Liver (tissue), 9 donors: ENCODE data around the gene CHST3. TPM values are rescaled to one million over a fixed set of nuclear protein-coding genes. Genes with fewer than 3 reads are reported as not detected.

Experiments used
- DNase-seq: peaks from one replicate; pipeline ENCODE4 v3.0.0-alpha.2; 2017; ENCODE audit warnings: low spot score
- H3K27ac ChIP-seq, 2 donors: one replicate each; pipeline ENCODE4 v1.7.0; 2013; ENCODE audit warnings: inconsistent platforms in 2 of 2, low read length in 2 of 2, control low read depth in 1 of 2, low read depth in 1 of 2, mild to moderate bottlenecking in 1 of 2
- H3K27me3 ChIP-seq, 4 donors: one replicate each; pipeline versions ENCODE4 v1.6.1 to v1.7.0; 2013; ENCODE audit warnings: low read length in 3 of 4, inconsistent platforms in 1 of 4, mild to moderate bottlenecking in 1 of 4, moderate library complexity in 1 of 4; ENCODE audit not compliant: control insufficient read depth in 4 of 4, insufficient read depth in 4 of 4
- H3K36me3 ChIP-seq, 4 donors: one replicate each; pipeline versions ENCODE4 v1.6.1 to v1.7.0; 2013; ENCODE audit warnings: low read length in 3 of 4, mild to moderate bottlenecking in 3 of 4, low read depth in 1 of 4, moderate library complexity in 1 of 4; ENCODE audit not compliant: control insufficient read depth in 4 of 4, insufficient read depth in 3 of 4
- H3K4me1 ChIP-seq, 4 donors: one replicate each; pipeline versions ENCODE4 v1.6.1 to v1.7.0; 2013; ENCODE audit warnings: low read length in 3 of 4, mild to moderate bottlenecking in 3 of 4, moderate library complexity in 1 of 4; ENCODE audit not compliant: control insufficient read depth in 4 of 4, insufficient read depth in 4 of 4
- H3K4me3 ChIP-seq, 3 donors: one replicate each; pipeline versions ENCODE4 v1.6.1 to v1.7.0; 2013; ENCODE audit warnings: low read length in 3 of 3, control low read depth in 1 of 3, low read depth in 1 of 3, mild to moderate bottlenecking in 1 of 3
- H3K9ac ChIP-seq, 2 donors: one replicate each; pipeline ENCODE4 v1.7.0; 2013; ENCODE audit warnings: low read length in 2 of 2, mild to moderate bottlenecking in 2 of 2, moderate library complexity in 2 of 2, control low read depth in 1 of 2, low read depth in 1 of 2
- H3K9me3 ChIP-seq, 4 donors: one replicate each; pipeline versions ENCODE4 v1.6.1 to v1.7.0; 2013; ENCODE audit warnings: low read length in 3 of 4; ENCODE audit not compliant: control insufficient read depth in 4 of 4
- ATF3 ChIP-seq: IDR thresholded peaks from 2 replicates; pipeline ENCODE4 v1.6.1; 2016; ENCODE audit warnings: antibody characterized with exemption
- CTCF ChIP-seq: fragments of 150-350 bp; IDR thresholded peaks from 2 replicates; pipeline ENCODE4 v1.5.1; 2017; ENCODE audit warnings: improper control_type of control experiment, low read depth, low read length; ENCODE audit not compliant: missing input control
- EGR1 ChIP-seq, 2 donors: IDR thresholded peaks; 2 replicates each; pipeline ENCODE4 v1.6.1; 2016 to 2018; ENCODE audit warnings: antibody characterized with exemption in 2 of 2, low read depth in 2 of 2
- FOXA1 ChIP-seq: IDR thresholded peaks from 2 replicates; pipeline ENCODE4 v1.6.1; 2016; ENCODE audit warnings: antibody characterized with exemption
- FOXA2 ChIP-seq: IDR thresholded peaks from 2 replicates; pipeline ENCODE4 v1.6.1; 2016; ENCODE audit warnings: antibody characterized with exemption
- HNF4A ChIP-seq, 2 donors: conservative IDR thresholded peaks; 2 replicates each; pipeline ENCODE4 v1.6.1; 2016; ENCODE audit warnings: antibody characterized with exemption in 2 of 2, mild to moderate bottlenecking in 2 of 2
- MAX ChIP-seq: IDR thresholded peaks from 2 replicates; pipeline ENCODE4 v1.6.1; 2016; ENCODE audit warnings: antibody characterized with exemption
- NR2F2 ChIP-seq: IDR thresholded peaks from 2 replicates; pipeline ENCODE4 v1.6.1; 2016; ENCODE audit warnings: antibody characterized with exemption
- RAD21 ChIP-seq, 2 donors: IDR thresholded peaks; 2 replicates each; pipeline ENCODE4 v1.6.1; 2016; ENCODE audit warnings: antibody characterized with exemption in 2 of 2, mild to moderate bottlenecking in 2 of 2
- RXRA ChIP-seq, 2 donors: IDR thresholded peaks; 2 replicates each; pipeline ENCODE4 v1.6.1; 2017 to 2018; ENCODE audit warnings: antibody characterized with exemption in 2 of 2, mild to moderate bottlenecking in 1 of 2
- YY1 ChIP-seq: IDR thresholded peaks from 2 replicates; pipeline ENCODE4 v1.6.1; 2016; ENCODE audit warnings: antibody characterized with exemption, mild to moderate bottlenecking
- WGBS: extraction: QIAGEN DNeasy Blood & Tissue Kit; methylation state at CpG from one replicate; pipeline ENCODE4 v1.1.7; 2013; 5-methylcytosine and 5-hydroxymethylcytosine counted together
- polyA plus RNA-seq, 2 donors: library from polyadenylated mRNA; stranded (reverse) in 1 of 2; unstranded in 1 of 2; fragments of 200-250 nt in 1 of 2; fragments of >200 nt in 1 of 2; fragmentation: Nextera tagmentation in 1 of 2; extraction: Ambion mirVana in 1 of 2; gene quantifications; one replicate each; pipeline versions ENCODE4 v1.2.1 to v1.2.3, GENCODE V29; 2013 to 2015
- total RNA-seq, 2 donors: library from RNA; depleted of rRNA; stranded (reverse); fragments of >200 nt; gene quantifications; one replicate each; pipeline ENCODE4 v1.2.3, GENCODE V29; 2014
- TF ChIP-seq, protein P1 (sequence below): IDR thresholded peaks from 2 replicates; pipeline ENCODE4 v1.6.1; 2016; ENCODE audit warnings: antibody characterized with exemption, mild to moderate bottlenecking
- donor health status: healthy.
- donor health status: healthy.
- donor health status: healthy.
- donor health status: healthy.
- donor health status: healthy.

CHST3 gene
- total and polyA plus RNA-seq, 4 donors = 0.29 to 4.3 (median 1.5) TPM

GRCh38 chr10:71982269-71983178 lies 18.3 kb downstream of the CHST3 start:
- DNase-seq = no peak
- no peak overlapping the region for H3K9ac ChIP-seq
- no peak for TF ChIP-seq NR2F2
- TF ChIP-seq EGR1 (IDR thresholded peaks at IDR 0.05; ENCODE audit: low read depth in 2 of 2) = no peak
- H3K36me3 ChIP-seq = no peaks in the 10 kb centered on the region
- 86% methylated on average over 10 of the region's 10 CpGs for WGBS
- H3K27ac ChIP-seq = no peak overlapping the region
- peaks cover 0 to 2% (median 0%) of the 10 kb centered on the region in 4 donors for H3K4me1 ChIP-seq
- no peak overlapping the region for H3K4me3 ChIP-seq
- H3K27me3 ChIP-seq = no peaks in the 10 kb centered on the region
- H3K9me3 ChIP-seq = no peaks in the 10 kb centered on the region

GRCh38 chr10:71984126-71984808 lies 20.1 kb downstream of the CHST3 start:
- H3K9me3 ChIP-seq = no peaks in the 10 kb centered on the region
- no peaks in the 10 kb centered on the region for H3K36me3 ChIP-seq
- no peak overlapping the region for H3K9ac ChIP-seq
- H3K4me1 ChIP-seq = peaks cover 0 to 2% (median 0%) of the 10 kb centered on the region in 4 donors
- 89% methylated on average over 15 of the region's 15 CpGs for WGBS
- no peak overlapping the region for H3K4me3 ChIP-seq
- H3K27me3 ChIP-seq = no peaks in the 10 kb centered on the region
- TF ChIP-seq EGR1 (IDR thresholded peaks at IDR 0.05; ENCODE audit: low read depth in 2 of 2) (no peak), RAD21 (IDR thresholded peaks at IDR 0.05) (no peak), ATF3 (no peak), RXRA (IDR thresholded peaks at IDR 0.05) (no peak)
- DNase-seq = no peak
- H3K27ac ChIP-seq = no peak overlapping the region

DNA sequence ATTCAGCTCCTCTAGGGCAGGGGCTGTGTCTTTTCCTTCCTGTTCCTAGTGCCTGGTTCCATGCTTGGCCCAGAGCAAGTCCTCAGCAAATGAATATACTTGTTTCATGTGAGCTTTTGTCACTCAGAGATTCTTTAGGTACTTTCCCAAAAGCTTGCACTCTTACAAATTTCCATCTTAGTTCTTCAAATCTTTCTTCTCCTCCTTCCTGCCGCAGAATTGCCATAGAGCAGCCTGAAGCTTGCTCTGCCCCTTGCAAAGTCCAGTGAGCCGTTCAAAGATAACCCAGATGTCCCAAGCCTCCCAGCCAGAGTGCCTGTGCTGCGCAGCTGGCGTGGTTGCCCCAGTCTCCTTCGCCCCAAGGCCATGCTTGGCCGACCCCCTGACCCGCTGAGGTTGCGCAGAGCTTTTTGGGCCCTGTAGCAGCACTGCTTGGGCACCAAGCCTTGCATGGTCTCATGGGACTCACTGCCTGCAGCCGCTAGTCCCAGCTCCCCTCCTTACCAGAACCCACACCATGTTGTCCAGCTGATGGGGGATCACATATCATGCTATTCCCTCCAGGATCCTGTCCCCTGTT lies 20.7 kb downstream of the CHST3 start:
- WGBS = 84% methylated on average over 9 of the region's 9 CpGs
- Histone ChIP-seq H3K36me3 (no peaks in the 10 kb centered on the region), H3K9ac (no peak overlapping the region), H3K27me3 (no peaks in the 10 kb centered on the region), H3K4me3 (no peak overlapping the region), H3K4me1 (peaks cover 0 to 2% (median 0%) of the 10 kb centered on the region in 4 donors), H3K9me3 (no peaks in the 10 kb centered on the region), H3K27ac (no peak overlapping the region)
- no peak for DNase-seq
- TF ChIP-seq FOXA1 (no peak), HNF4A (conservative IDR thresholded peaks at IDR 0.05) (no peak), CTCF (no peak), MAX (no peak), RXRA (IDR thresholded peaks at IDR 0.05) (no peak), YY1 (no peak), FOXA2 (no peak), ATF3 (no peak), NR2F2 (no peak)
- TF ChIP-seq, protein P1, sequence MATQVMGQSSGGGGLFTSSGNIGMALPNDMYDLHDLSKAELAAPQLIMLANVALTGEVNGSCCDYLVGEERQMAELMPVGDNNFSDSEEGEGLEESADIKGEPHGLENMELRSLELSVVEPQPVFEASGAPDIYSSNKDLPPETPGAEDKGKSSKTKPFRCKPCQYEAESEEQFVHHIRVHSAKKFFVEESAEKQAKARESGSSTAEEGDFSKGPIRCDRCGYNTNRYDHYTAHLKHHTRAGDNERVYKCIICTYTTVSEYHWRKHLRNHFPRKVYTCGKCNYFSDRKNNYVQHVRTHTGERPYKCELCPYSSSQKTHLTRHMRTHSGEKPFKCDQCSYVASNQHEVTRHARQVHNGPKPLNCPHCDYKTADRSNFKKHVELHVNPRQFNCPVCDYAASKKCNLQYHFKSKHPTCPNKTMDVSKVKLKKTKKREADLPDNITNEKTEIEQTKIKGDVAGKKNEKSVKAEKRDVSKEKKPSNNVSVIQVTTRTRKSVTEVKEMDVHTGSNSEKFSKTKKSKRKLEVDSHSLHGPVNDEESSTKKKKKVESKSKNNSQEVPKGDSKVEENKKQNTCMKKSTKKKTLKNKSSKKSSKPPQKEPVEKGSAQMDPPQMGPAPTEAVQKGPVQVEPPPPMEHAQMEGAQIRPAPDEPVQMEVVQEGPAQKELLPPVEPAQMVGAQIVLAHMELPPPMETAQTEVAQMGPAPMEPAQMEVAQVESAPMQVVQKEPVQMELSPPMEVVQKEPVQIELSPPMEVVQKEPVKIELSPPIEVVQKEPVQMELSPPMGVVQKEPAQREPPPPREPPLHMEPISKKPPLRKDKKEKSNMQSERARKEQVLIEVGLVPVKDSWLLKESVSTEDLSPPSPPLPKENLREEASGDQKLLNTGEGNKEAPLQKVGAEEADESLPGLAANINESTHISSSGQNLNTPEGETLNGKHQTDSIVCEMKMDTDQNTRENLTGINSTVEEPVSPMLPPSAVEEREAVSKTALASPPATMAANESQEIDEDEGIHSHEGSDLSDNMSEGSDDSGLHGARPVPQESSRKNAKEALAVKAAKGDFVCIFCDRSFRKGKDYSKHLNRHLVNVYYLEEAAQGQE = no peak
